Right ventricle myocardium superior (tissue), 1 donor: Measurements from ENCODE around the gene SRM. TPM values are rescaled to one million over a fixed set of nuclear protein-coding genes. Genes with fewer than 3 reads are reported as not detected.
"Not testable (repeated sequence)": the region's sequence is repeated elsewhere in the genome, so short reads cannot be mapped to it uniquely, and the experiment has no call there.

Experiments
- ATAC-seq: fragments of 200-7000 bp; cut with Tn5 transposase; one replicate; pipeline ENCODE4 v1.9.1; 2020; ENCODE audit warnings: mild to moderate bottlenecking; ENCODE audit not compliant: poor library complexity
- DNase-seq: peaks from one replicate; pipeline ENCODE4 v3.0.0-alpha.2; 2020
- intact Hi-C: fragments of 100-400 bp; cut with DNase I; formaldehyde crosslinking; loops from one replicate; pipeline ENCODE4 v1.11.2; 2022
- total RNA-seq: library from RNA; stranded (reverse); fragmentation: NEBNext Ultra II Directional; extraction: Animal tissue kit (Norgen Biotek cat#: 25700); gene quantifications from one replicate; pipeline ENCODE4 v1.2.1, GENCODE V29; 2021
- donor health status: DM: no; HTN: yes; CAD: no; lungs with severe emphysema.

Gene SRM
- total RNA-seq, 1 donor from 2014 or later, result 47.2 TPM

DNA sequence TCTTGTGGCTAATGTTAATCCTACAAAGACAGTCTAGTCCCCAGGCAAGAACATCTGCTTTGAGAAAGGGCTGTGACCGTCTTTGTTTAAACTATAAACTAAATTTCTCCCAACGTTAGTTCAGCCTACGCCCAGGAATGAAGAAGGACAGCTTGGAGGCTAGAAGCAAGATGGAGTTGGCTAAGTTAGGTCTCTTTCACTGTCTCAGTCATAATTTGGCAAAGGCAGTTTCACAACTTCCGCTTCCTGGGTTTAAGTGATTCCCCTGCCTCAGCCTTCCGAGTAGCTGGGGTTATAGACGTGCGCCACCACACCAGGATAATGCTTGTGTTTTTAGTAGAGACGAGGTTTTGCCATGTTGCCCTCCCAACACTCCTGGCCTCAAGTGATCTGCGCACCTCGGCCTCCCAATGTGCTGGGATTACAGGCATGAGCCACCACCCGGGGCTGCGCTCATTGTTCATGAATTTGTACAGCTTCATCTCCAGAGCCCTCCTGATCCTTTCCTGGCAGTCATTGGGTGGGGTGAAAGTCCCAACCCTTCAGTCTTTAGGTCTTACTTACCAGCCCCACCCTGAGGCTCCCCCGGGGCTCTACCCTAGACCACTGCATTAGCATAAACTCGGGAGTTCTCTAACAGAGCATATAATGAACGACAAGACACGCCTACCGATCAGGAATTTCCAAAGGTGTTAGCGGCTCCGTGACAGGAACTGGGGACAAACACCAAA, 7.9 kb downstream of the SRM start:
- intact Hi-C loops, result no loop called here
- DNase-seq (no peak), ATAC-seq (no peak)

DNA sequence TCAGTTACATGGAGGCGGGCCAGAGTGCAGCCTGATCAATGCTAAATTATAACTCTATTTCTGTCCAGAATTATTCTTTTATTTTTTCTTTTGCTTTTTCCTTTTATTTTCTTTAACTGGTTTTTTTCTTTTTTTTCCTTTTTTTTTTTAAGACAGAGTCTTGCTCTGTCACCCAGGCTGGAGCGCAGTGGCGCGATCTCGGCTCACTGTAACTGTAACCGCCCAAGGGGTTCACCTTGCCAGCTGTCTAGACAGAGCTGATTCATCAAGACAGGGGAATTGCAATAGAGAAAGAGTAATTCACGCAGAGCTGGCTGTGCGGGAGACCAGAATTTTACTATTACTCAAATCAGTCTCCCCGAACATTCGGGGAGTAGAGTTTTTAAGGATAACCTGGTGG, 8.7 kb downstream of the SRM start:
- ATAC-seq, intact Hi-C loops, DNase-seq: not testable (repeated sequence)

DNA sequence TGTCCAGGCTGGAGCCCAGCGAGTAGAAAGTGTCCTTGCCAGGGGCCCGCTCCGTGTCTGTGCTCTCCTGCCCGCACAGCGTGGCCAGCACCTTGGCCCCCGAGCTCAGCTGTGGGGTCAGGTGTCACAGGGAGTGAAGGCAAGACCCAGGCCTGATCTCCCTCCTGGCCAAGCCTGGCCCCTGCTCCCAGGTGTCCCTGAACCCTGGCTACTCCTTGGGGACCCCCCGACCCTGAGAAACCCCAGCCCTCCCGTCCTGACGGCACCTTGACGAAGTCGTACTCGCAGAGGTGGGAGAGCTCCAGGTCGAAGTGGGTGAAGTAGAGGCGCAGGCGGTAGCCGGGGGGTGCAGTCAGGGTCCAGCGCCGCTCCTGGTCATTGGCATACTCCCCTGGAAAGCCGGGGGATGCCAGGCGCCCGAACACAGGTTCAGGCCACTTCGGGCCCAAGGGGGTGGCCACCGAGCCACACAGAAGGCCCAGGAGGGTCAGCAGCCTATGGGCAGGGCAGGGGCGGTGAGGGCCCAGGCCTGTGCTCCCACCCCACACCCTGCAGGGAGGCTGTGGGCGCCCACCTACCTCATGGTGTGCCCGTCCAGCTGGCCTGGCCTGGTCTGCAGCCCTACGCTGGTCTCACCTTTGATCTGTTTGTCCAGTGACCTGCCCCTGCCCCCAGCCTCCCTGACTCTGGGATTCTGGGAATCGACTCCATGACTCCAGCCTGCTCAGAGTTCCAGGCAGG, 13.0 kb downstream of the SRM start, which contains the start of gene MASP2:
Gene MASP2 (minus strand): TSS at position 615 of the 741 bp plus-strand sequence. CDS start 32 bp downstream, at position 583.
- intact Hi-C loops, result no loop called here
- no peak for DNase-seq
- no peak for ATAC-seq

GRCh38 chr1:11046270-11046566, 13.6 kb downstream of the SRM start:
- intact Hi-C loops, result no loop called here
- ATAC-seq, result no peak
- no peak for DNase-seq

GRCh38 chr1:11045428-11046269, 14.2 kb downstream of the SRM start:
- intact Hi-C loops, result no loop called here
- ATAC-seq (no peak), DNase-seq (no peak)

DNA sequence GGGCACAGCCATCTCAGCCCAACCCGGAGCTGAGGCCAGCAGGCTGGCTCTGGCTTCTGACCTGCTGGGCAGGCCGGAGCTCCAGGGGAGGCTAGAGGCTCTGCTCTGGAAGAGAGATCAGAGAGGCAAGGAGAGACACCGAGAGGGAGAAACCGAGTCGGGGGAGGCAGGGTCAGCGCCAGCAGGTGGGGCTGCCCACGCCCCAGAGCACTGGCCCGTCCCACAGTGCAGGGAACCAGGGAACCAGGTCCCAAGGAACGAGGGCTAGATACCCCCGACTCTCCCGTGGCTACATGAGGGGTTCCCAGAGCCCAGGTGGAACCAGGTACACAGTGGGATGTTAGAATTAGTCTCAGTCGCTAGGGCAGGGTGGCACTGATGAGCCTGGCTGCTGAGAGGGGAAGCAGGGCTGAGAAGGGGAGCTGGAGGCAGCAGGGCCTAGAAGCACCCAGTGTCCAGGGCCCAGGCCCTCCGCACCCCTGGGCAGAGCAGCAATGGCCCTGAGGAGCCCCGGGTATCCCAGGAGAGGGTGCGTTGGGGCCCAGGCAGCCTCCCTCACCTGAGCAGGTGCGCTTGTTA, 14.9 kb downstream of the SRM start:
- intact Hi-C loops, result no loop called here
- ATAC-seq (no peak), DNase-seq (no peak)

- DNase-seq, result no peak
- ATAC-seq, result no peak
- intact Hi-C loops, result no loop called here
These were observed 15.6 kb downstream of the SRM start for GRCh38 chr1:11044086-11044848.

GRCh38 chr1:11042995-11043874, 16.6 kb downstream of the SRM start:
- ATAC-seq, result no peak
- intact Hi-C loops, result no loop called here
- DNase-seq, result no peak

- intact Hi-C loops, result no loop called here
- ATAC-seq (no peak), DNase-seq (no peak)
These were observed 17.8 kb downstream of the SRM start for GRCh38 chr1:11042065-11042464.

DNA sequence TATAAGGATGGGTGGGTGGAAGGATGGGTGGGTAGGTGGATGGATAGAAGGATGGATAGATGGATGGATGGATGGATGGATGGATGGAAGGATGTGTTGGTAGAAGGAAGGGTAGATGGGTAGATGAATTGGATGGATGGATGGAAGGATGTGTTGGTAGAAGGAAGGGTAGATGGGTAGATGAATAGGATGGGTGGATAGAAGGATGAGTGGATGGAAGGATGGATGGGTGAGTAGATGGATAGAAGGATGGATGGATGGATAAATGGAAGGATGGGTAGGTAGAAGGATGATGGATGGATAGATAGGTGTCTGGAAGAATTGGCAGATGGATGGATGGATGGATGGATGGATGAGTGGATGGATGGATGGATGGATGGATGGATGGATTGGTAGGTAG, 18.8 kb downstream of the SRM start:
- DNase-seq (no peak), ATAC-seq (no peak)
- intact Hi-C loops, result no loop called here

DNA sequence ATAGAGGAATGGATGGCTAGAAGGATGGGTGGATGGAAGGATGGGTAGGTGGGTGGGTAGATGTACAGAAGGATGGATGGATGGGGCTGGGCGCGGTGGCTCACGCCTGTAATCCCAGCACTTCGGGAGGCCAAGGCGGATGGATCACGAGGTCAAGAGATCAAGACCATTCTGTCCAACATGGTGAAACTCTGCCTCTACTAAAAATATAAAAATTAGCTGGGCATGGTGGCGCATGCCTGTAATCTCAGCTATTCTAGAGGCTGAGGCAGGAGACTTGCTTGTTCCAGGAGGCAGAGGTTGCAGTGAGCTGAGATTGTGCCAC, 19.8 kb downstream of the SRM start:
- DNase-seq, ATAC-seq, intact Hi-C loops: not testable (repeated sequence)

GRCh38 chr1:11039351-11040104, 20.3 kb downstream of the SRM start:
- no peak for DNase-seq
- intact Hi-C loops, result loop anchor here (2.0 kb wide), 1 partner anchor 605 kb away; no protein-coding TSS in a partner anchor
- no peak for ATAC-seq

DNA sequence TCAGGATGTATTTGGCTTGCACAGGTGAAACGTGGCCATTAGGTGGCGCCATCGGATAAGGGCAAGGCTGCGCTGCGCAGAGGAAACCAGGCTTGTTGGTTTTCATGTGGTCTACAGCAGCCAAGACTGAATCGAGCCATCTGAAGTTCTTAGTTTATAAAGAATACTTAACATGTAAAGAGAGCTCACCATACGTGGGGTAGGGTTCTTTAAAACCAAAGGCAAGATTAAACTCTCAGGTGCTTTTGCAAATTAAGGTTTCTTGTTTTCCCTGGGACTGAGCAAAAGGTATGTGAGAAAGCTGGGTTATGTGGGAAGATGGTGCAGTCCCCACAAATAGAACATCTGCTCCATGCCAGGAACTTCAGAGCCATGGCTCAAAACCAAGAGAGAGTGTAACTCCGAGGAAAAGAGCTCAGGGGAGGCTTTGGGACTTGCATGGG, 22.1 kb downstream of the SRM start:
- intact Hi-C loops, result loop anchor here (2.0 kb wide), 1 partner anchor 607 kb away; no protein-coding TSS in a partner anchor
- peak; percentile 90 for DNase-seq
- peak; percentile 99 for ATAC-seq

DNA sequence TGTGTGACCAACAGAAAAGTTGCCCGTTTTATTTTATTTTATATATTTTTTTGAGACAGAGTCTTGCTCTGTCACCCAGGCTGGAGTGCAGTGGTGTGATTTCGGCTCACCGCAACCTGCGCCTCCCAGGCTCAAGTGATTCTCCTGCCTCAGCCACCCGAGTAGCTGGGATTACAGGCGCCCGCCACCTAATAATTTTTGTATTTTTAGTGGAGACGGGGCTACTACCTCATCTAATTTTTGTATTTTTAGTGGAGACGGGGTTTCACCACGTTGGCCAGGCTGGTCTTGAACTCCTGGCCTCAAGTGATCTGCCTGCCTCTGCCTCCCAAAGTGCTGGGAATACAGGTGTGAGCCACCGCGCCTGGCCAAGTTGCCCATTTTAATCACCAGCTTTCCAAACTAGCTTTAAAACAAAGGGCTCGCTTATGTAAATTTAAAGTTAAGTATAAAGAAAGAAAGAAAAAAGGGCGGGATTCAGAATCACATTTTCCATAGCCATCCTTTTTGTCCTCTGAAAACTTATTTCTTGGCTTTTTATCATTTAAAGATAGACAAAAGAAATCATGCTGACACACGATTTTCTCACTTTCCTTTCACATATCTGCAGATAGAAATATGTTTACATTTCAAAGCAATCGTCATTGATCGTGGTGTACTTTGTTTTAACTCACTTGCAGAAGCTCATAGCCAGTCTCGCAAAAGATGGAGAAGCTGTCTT, 22.6 kb downstream of the SRM start:
- intact Hi-C loops, DNase-seq, ATAC-seq: not testable (repeated sequence)

GRCh38 chr1:11031624-11032262, 28.1 kb downstream of the SRM start:
- intact Hi-C loops, result no loop called here
- no peak for ATAC-seq
- DNase-seq, result no peak

- no peak for ATAC-seq
- intact Hi-C loops, result no loop called here
- no peak for DNase-seq
These were observed 29.0 kb downstream of the SRM start for GRCh38 chr1:11030865-11031264.
